Endothelial cell of umbilical vein (primary cell): ENCODE measurements around the gene ATP6V1G1. TPM values are rescaled to one million over a fixed set of nuclear protein-coding genes. Genes with fewer than 3 reads are reported as not detected.

Source experiments
- BruUV-seq: library from RNA; stranded (reverse); fragments of 400-500 nt; replicated peaks from 2 replicates; lab custom pipeline; 2021; lab: Mats Ljungman, UMichigan
- CTCF ChIA-PET: fragments of 300-600, 350-600 bp; sonication (Branson Sonifier 250); formaldehyde crosslinking; loops from one replicate; lab custom pipeline; 2021; ENCODE audit warnings: antibody characterized with exemption, inconsistent platforms; lab: Charles Lee
- POLR2A ChIA-PET: fragments of 300-600, 350-600 bp; sonication (Branson Sonifier 250); formaldehyde crosslinking; loops from one replicate; lab custom pipeline; 2021; ENCODE audit warnings: antibody characterized with exemption, inconsistent platforms; lab: Charles Lee
- DNase-seq: peaks from one replicate; pipeline ENCODE4 v3.0.0-alpha.2; 2011; ENCODE audit warnings: low read depth, low spot score
- FAIRE-seq: peaks from 2 replicates; lab custom pipeline; 2011; peaks lifted over from hg19 to GRCh38; lab: Jason Lieb, UNC
- H2AFZ ChIP-seq: 2 replicates; pipeline ENCODE4 v1.6.0; 2012; ENCODE audit warnings: low read depth, low read length, control low read depth, inconsistent platforms
- H3K27ac ChIP-seq: 2 replicates; pipeline ENCODE4 v1.5.1; 2011; ENCODE audit warnings: low read depth, mild to moderate bottlenecking, control low read depth, low read length, moderate library complexity; ENCODE audit not compliant: insufficient read depth
- H3K27me3 ChIP-seq, 2 experiments: 2 replicates each; pipeline versions ENCODE4 v1.6.0 to v1.6.1; 2011; ENCODE audit warnings: low read length in 2 of 2, mixed read lengths in 1 of 2; ENCODE audit not compliant: control insufficient read depth in 2 of 2, insufficient read depth in 2 of 2
- H3K36me3 ChIP-seq, 2 experiments: 2 replicates in 1 of 2; 3 replicates in 1 of 2; pipeline ENCODE4 v1.5.1; 2011; ENCODE audit warnings: low read length in 2 of 2, mild to moderate bottlenecking in 1 of 2, moderate library complexity in 1 of 2; ENCODE audit not compliant: control insufficient read depth in 2 of 2, insufficient read depth in 2 of 2; ENCODE audit errors: extremely low read depth in 1 of 2
- H3K4me1 ChIP-seq: 3 replicates; pipeline ENCODE4 v1.5.1; 2011; ENCODE audit warnings: mild to moderate bottlenecking, low read length; ENCODE audit not compliant: control insufficient read depth, insufficient read depth; ENCODE audit errors: extremely low read depth
- H3K4me2 ChIP-seq: 2 replicates; pipeline ENCODE4 v1.6.1; 2011; ENCODE audit warnings: low read length, control low read depth, mixed read lengths; ENCODE audit not compliant: insufficient read depth
- H3K4me3 ChIP-seq, 3 experiments: fragments of 200-600 bp in 1 of 3; sonication (generic), shearing (Covaris generic) in 1 of 3; replicated peaks in 1 of 3; 2 replicates each; pipeline ENCODE4 v1.5.1; 2011 to 2016; ENCODE audit warnings: control low read depth in 3 of 3, low read length in 3 of 3, mild to moderate bottlenecking in 2 of 3, inconsistent platforms in 1 of 3, low read depth in 1 of 3, moderate library complexity in 1 of 3; ENCODE audit not compliant: insufficient read depth in 1 of 3
- H3K79me2 ChIP-seq: 2 replicates; pipeline ENCODE4 v1.6.0; 2012; ENCODE audit warnings: low read length, inconsistent platforms; ENCODE audit not compliant: control insufficient read depth, insufficient read depth
- H3K9ac ChIP-seq: replicated peaks from 2 replicates; pipeline ENCODE3; 2011; ENCODE audit warnings: low read length, control low read depth; ENCODE audit not compliant: insufficient read depth; ENCODE audit errors: extremely low read depth
- H3K9me1 ChIP-seq: replicated peaks from 3 replicates; pipeline ENCODE4 v1.6.0; 2011; ENCODE audit warnings: mild to moderate bottlenecking, low read length; ENCODE audit not compliant: control insufficient read depth, insufficient read depth; ENCODE audit errors: extremely low read depth
- H3K9me3 ChIP-seq: replicated peaks from 2 replicates; pipeline ENCODE4 v1.5.1; 2012; ENCODE audit warnings: low read length, inconsistent platforms; ENCODE audit not compliant: control insufficient read depth, insufficient read depth
- H4K20me1 ChIP-seq: replicated peaks from 2 replicates; pipeline ENCODE3; 2011; ENCODE audit warnings: mild to moderate bottlenecking, low read length; ENCODE audit not compliant: control insufficient read depth, insufficient read depth; ENCODE audit errors: extremely low read depth
- CTCF ChIP-seq, 2 donors: IDR thresholded peaks; 1 replicate in 1 of 2; 2 replicates in 1 of 2; pipeline ENCODE4 v1.5.1; 2011; ENCODE audit warnings: low read length in 2 of 2, mild to moderate bottlenecking in 2 of 2, moderate library complexity in 2 of 2, control low read depth in 1 of 2, inconsistent platforms in 1 of 2, low read depth in 1 of 2; ENCODE audit not compliant: insufficient read depth in 1 of 2; ENCODE audit errors: extremely low read depth in 1 of 2
- EZH2 ChIP-seq: IDR thresholded peaks from 2 replicates; pipeline ENCODE4 v1.6.1; 2012; ENCODE audit warnings: borderline replicate concordance, low read depth, mild to moderate bottlenecking, moderate library complexity, low read length, inconsistent platforms; ENCODE audit not compliant: severe bottlenecking
- FOS ChIP-seq: IDR thresholded peaks from 2 replicates; pipeline ENCODE4 v1.6.1; 2011; ENCODE audit warnings: mild to moderate bottlenecking, low read length, moderate library complexity, borderline replicate concordance; ENCODE audit not compliant: insufficient read depth
- GATA2 ChIP-seq: IDR thresholded peaks from 2 replicates; pipeline ENCODE4 v1.7.0; 2011; ENCODE audit warnings: low read depth, mild to moderate bottlenecking, moderate library complexity, mixed read lengths, low read length; ENCODE audit not compliant: insufficient read length, insufficient read depth
- JUN ChIP-seq: IDR thresholded peaks from 2 replicates; pipeline ENCODE4 v1.6.1; 2011; ENCODE audit warnings: borderline replicate concordance, low read depth; ENCODE audit not compliant: insufficient read length, insufficient read depth
- MYC ChIP-seq: IDR thresholded peaks from one replicate; pipeline ENCODE4 v1.6.1; 2011; ENCODE audit warnings: mild to moderate bottlenecking, low read depth, low read length
- POLR2A ChIP-seq: IDR thresholded peaks from 2 replicates; pipeline ENCODE4 v1.6.1; 2012; ENCODE audit warnings: low read depth, mild to moderate bottlenecking, control low read depth, low read length
- POLR2AphosphoS5 ChIP-seq: IDR thresholded peaks from 2 replicates; pipeline ENCODE4 v1.6.1; 2012; ENCODE audit warnings: low read depth, mild to moderate bottlenecking, control low read depth, low read length, moderate library complexity; ENCODE audit not compliant: insufficient read depth
- dilution Hi-C: fragments of 300-500 bp; cut with MboI; formaldehyde crosslinking; loops from one replicate; pipeline ENCODE4 v1.15.0; 2019; ENCODE audit warnings: low sequenced_read_pairs; ENCODE audit not compliant: extremely low pct_ligation_motif_present
- intact Hi-C: fragments of 100-400 bp; cut with micrococcal nuclease; formaldehyde crosslinking; loops from one replicate; pipeline ENCODE4 v1.10.0; 2022
- polyA plus RNA-seq, 4 experiments: library from polyadenylated mRNA; depleted of rRNA in 3 of 4; stranded (reverse) in 3 of 4; unstranded in 1 of 4; fragments of >200 nt; gene quantifications; 2 replicates each; pipeline versions ENCODE4 v1.2.1 to v1.2.3, GENCODE V29; 2011 to 2012; ENCODE audit warnings: missing spikeins in 1 of 4
- total RNA-seq: library from RNA; stranded (reverse); gene quantifications from 2 replicates; pipeline ENCODE4 v1.2.3, GENCODE V29; 2021
- TF ChIP-seq, protein P1 (sequence below): IDR thresholded peaks from 2 replicates; pipeline ENCODE4 v1.6.1; 2011; ENCODE audit not compliant: insufficient read depth, insufficient read length

ATP6V1G1 gene
- total and polyA plus RNA-seq, 2 donors (not counting 3 experiments of a cell fraction or from before 2014, with no cell fraction given): 78.9 to 96.9 TPM

DNA sequence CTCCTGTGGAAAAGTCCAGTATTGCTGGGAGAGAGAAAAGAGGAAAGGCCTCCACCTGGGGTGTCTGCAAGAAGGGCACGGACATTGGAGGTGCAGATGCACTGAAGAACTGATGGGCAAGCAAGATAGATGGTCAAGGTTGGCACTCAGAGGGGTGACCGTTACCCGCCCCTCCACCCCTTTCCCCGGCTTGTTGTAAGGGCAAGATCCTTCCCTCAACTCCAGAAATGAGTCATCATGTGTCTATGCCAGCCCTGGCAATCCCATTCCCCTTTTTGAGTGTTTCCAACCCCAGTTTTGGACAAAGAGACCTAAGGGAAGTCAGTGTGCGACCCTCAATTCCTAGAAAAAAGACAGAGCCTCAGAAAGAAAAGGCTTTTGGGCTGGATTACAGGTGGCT is 34.9 kb upstream of the ATP6V1G1 start:
- CTCF ChIA-PET: interaction anchor here (1.1 kb wide), 1 partner anchor 14 kb away, joined by 6 read pairs; no protein-coding TSS in a partner anchor
- no peak for DNase-seq
- BruUV-seq: no TSS peak

DNA sequence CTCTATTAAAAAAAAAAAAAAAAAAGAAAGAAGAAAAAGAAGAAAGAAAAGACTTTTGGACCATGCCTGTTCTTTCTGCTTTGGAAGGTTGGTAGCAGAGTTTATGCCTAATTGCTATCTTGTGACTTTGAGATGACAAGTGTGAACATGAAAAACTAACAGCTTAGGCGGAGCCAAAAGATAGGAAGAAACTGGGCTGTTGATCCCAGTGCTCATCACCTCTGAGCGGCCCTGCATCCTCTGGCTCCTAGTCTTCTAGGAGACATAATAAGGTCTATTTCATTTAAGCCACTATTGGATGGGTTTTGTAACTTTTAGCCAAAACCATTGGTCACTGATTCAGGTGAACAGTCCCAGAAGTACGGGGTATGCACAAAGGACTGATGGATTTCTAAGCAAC is 34.4 kb upstream of the ATP6V1G1 start:
- FAIRE-seq (no peak), DNase-seq (no peak)
- Histone ChIP-seq H3K9ac (no peak overlapping the region), H3K27me3 (no peaks in the 10 kb centered on the region), H3K27ac (no peak overlapping the region), H2AFZ (no peak overlapping the region), H4K20me1 (no peaks in the 10 kb centered on the region), H3K36me3 (no peaks in the 10 kb centered on the region), H3K4me2 (no peak overlapping the region), H3K9me1 (no peaks in the 10 kb centered on the region), H3K79me2 (no peaks in the 10 kb centered on the region), H3K4me3 (no peak overlapping the region), H3K9me3 (no peaks in the 10 kb centered on the region), H3K4me1 (peaks cover 4% of the 10 kb centered on the region)
- ChIA-PET CTCF (no interaction called here), POLR2A (no interaction called here)
- dilution Hi-C loops: no loop called here
- BruUV-seq: no TSS peak
- TF ChIP-seq, protein P1, sequence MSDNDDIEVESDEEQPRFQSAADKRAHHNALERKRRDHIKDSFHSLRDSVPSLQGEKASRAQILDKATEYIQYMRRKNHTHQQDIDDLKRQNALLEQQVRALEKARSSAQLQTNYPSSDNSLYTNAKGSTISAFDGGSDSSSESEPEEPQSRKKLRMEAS: no peak
- TF ChIP-seq FOS (no peak), POLR2A (no peak), CTCF (IDR thresholded peaks at IDR 0.05; ENCODE audit: extremely low read depth in 1 of 2, insufficient read depth in 1 of 2, low read depth in 1 of 2, low read length in 2 of 2) (no peak), JUN (no peak), POLR2AphosphoS5 (no peak), EZH2 (no peak), GATA2 (no peak), MYC (no peak)
- intact Hi-C loops: no loop called here

More for the DNA sequence above, 34.9 kb upstream of the ATP6V1G1 start:
- H3K79me2 ChIP-seq: no peaks in the 10 kb centered on the region
- no peak overlapping the region for H3K9ac ChIP-seq
- no peak for FAIRE-seq
- TF ChIP-seq EZH2: no peak
- dilution Hi-C loops: no loop called here
- no peaks in the 10 kb centered on the region for H3K27me3 ChIP-seq
- no peaks in the 10 kb centered on the region for H3K36me3 ChIP-seq
- H3K9me1 ChIP-seq: no peaks in the 10 kb centered on the region
- no peak overlapping the region for H3K27ac ChIP-seq
- H3K9me3 ChIP-seq: no peaks in the 10 kb centered on the region
- POLR2A ChIA-PET: no interaction called here
- H3K4me1 ChIP-seq: peaks cover 4% of the 10 kb centered on the region
- no peaks in the 10 kb centered on the region for H4K20me1 ChIP-seq
- intact Hi-C loops: loop anchor here (1.0 kb wide), 2 partner anchors 35 to 47 kb away; partner anchors contain the start of genes ATP6V1G1 and WHRN
- H2AFZ ChIP-seq: no peak overlapping the region
- no peak overlapping the region for H3K4me3 ChIP-seq
- no peak overlapping the region for H3K4me2 ChIP-seq
